HepG2 (cell line): ENCODE results near the gene GPR42. TPM values are rescaled to one million over a fixed set of nuclear protein-coding genes. Genes with fewer than 3 reads are reported as not detected.

Experiments
- ATRX ChIP-seq: sonication (generic); formaldehyde crosslinking; IDR thresholded peaks from 2 replicates; pipeline ENCODE4 v1.4.0; 2020; ENCODE audit warnings: missing genetic modification reagents, borderline replicate concordance
- DNMT1 ChIP-seq: sonication (generic); formaldehyde crosslinking; IDR thresholded peaks from 2 replicates; pipeline ENCODE4 v1.5.1; 2020; ENCODE audit warnings: mild to moderate bottlenecking, missing genetic modification reagents
- FLYWCH1 ChIP-seq: sonication (generic); formaldehyde crosslinking; IDR thresholded peaks from 2 replicates; pipeline ENCODE4 v1.8.1; 2023; ENCODE audit warnings: mild to moderate bottlenecking, missing genetic modification reagents
- HES4 ChIP-seq: sonication (generic); formaldehyde crosslinking; IDR thresholded peaks from 2 replicates; pipeline ENCODE4 v1.9.0; 2021; ENCODE audit warnings: mild to moderate bottlenecking, missing genetic modification reagents, borderline replicate concordance
- HNRNPL ChIP-seq: fragments of 200-400 bp; formaldehyde crosslinking; IDR thresholded peaks from 2 replicates; pipeline ENCODE4 v1.6.1; 2017; ENCODE audit warnings: mild to moderate bottlenecking, low read depth, low read length
- KAT2B ChIP-seq: fragments of 150-350 bp; IDR thresholded peaks from 2 replicates; pipeline ENCODE4 v1.6.1; 2014; ENCODE audit warnings: low read depth, low read length, borderline replicate concordance
- MTA3 ChIP-seq: sonication (generic); formaldehyde crosslinking; IDR thresholded peaks from 2 replicates; pipeline ENCODE4 v1.4.0; 2020; ENCODE audit warnings: missing genetic modification reagents
- MZF1 ChIP-seq: sonication (generic); formaldehyde crosslinking; IDR thresholded peaks from 2 replicates; pipeline ENCODE4 v1.8.1; 2023; ENCODE audit warnings: mild to moderate bottlenecking, missing genetic modification reagents, borderline replicate concordance
- PHF20 ChIP-seq: sonication (generic); formaldehyde crosslinking; IDR thresholded peaks from 2 replicates; pipeline ENCODE4 v1.5.0; 2020; ENCODE audit warnings: mild to moderate bottlenecking, missing genetic modification reagents
- STAT5B ChIP-seq: sonication (generic); formaldehyde crosslinking; IDR thresholded peaks from 2 replicates; pipeline ENCODE4 v1.4.0; 2020; ENCODE audit warnings: missing genetic modification reagents
- TARDBP ChIP-seq: sonication (generic); formaldehyde crosslinking; IDR thresholded peaks from 2 replicates; pipeline ENCODE4 v1.8.0; 2022; ENCODE audit warnings: mild to moderate bottlenecking, missing genetic modification reagents
- ZEB1 ChIP-seq: IDR thresholded peaks from 2 replicates; pipeline ENCODE4 v1.6.1; 2012; ENCODE audit warnings: mild to moderate bottlenecking, low read depth, inconsistent platforms; ENCODE audit not compliant: insufficient replicate concordance
- ZFP1 ChIP-seq: IDR thresholded peaks from 2 replicates; pipeline ENCODE4 v1.6.1; 2016
- ZFP90 ChIP-seq: sonication (generic); formaldehyde crosslinking; IDR thresholded peaks from 2 replicates; pipeline ENCODE4 v1.8.0; 2022; ENCODE audit warnings: missing genetic modification reagents, mild to moderate bottlenecking, inconsistent platforms, borderline replicate concordance
- ZMYM4 ChIP-seq: sonication (generic); formaldehyde crosslinking; IDR thresholded peaks from 2 replicates; pipeline ENCODE4 v1.8.1; 2023; ENCODE audit warnings: mild to moderate bottlenecking, missing genetic modification reagents
- ZNF891 ChIP-seq: sonication (generic); formaldehyde crosslinking; IDR thresholded peaks from 2 replicates; pipeline ENCODE4 v1.5.0; 2020; ENCODE audit warnings: mild to moderate bottlenecking, missing genetic modification reagents
- polyA plus RNA-seq, 8 experiments: library from polyadenylated mRNA; depleted of rRNA in 3 of 8; stranded (reverse) in 7 of 8; unstranded in 1 of 8; fragments of >200 nt; fragmentation: Illumina TruSeq in 4 of 8; extraction: Trizol in 4 of 8; gene quantifications; 2 replicates each; pipeline versions ENCODE4 v1.2.1 to v1.2.3, GENCODE V29; 2011 to 2016; ENCODE audit warnings: low read depth in 4 of 8, missing spikeins in 1 of 8, mixed read lengths in 1 of 8; ENCODE audit not compliant: insufficient read depth in 1 of 8
- total RNA-seq, 5 experiments: library from RNA; depleted of rRNA; stranded (reverse); fragments of >200 nt; fragmentation: Illumina TruSeq; extraction: Trizol; gene quantifications; 2 replicates each; pipeline ENCODE4 v1.2.3, GENCODE V29; 2016; ENCODE audit warnings: low read depth in 1 of 5
- TF ChIP-seq, protein P1 (sequence below): sonication (generic); formaldehyde crosslinking; IDR thresholded peaks from 2 replicates; pipeline ENCODE4 v1.5.1; 2020; ENCODE audit warnings: missing genetic modification reagents, mild to moderate bottlenecking, borderline replicate concordance
- TF ChIP-seq, protein P2 (sequence below): sonication (generic); formaldehyde crosslinking; IDR thresholded peaks from 2 replicates; pipeline ENCODE4 v1.5.0; 2020; ENCODE audit warnings: missing genetic modification reagents
- TF ChIP-seq, protein P3 (sequence below): IDR thresholded peaks from 2 replicates; pipeline ENCODE4 v1.6.1; 2018; ENCODE audit warnings: missing genetic modification reagents, mild to moderate bottlenecking, missing compliant biosample characterization
- TF ChIP-seq, protein P4 (sequence below): sonication (generic); formaldehyde crosslinking; IDR thresholded peaks from 2 replicates; pipeline ENCODE4 v1.4.0; 2020; ENCODE audit warnings: missing genetic modification reagents
- TF ChIP-seq, protein P5 (sequence below): sonication (generic); formaldehyde crosslinking; conservative IDR thresholded peaks from 2 replicates; pipeline ENCODE4 v1.4.0; 2020; ENCODE audit warnings: missing genetic modification reagents
- TF ChIP-seq, protein P6 (sequence below): sonication (generic); formaldehyde crosslinking; IDR thresholded peaks from 2 replicates; pipeline ENCODE4 v1.8.0; 2022; ENCODE audit warnings: mild to moderate bottlenecking, missing genetic modification reagents, moderate library complexity

The GPR42 gene
- total and polyA plus RNA-seq, 2 of the 13 experiments (the other 11 are each of a cell fraction or from before 2014, with no cell fraction given): not detected

DNA sequence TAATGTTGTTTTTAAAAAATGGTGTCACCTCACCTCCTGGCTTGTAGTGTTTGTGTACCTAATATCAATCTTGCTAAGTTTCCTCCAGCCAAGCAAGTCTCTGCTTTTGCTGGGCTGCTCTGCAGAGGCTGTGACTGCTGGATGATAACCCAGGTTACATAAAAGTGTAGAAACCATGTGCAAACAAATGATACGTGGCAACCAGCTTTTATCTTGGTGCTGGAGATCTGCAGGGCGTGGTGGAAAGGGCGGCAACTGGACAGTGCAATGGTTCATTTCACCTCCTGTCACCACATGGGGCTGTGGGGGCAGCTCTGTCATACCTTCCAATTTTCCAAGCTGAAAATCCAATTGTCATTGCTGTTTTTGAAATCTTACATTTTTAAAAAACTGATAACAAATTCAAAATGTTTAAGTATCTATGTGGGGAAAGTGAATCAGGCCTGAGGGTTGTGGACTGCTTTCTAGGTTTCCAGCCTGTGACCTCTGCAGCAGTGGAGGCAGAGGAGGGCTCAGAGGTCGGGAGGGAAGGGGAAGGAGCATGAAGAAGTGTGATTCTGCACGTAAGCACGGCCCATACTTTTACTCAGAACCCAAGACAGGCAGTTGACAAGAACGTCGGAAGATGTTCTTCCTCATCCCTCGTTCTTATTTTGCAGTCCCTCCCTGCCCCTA lies 9.7 kb downstream of the GPR42 start (continued):
- no peak for TF ChIP-seq STAT5B (CRISPR knock-in tag)
- TF ChIP-seq, protein P1, sequence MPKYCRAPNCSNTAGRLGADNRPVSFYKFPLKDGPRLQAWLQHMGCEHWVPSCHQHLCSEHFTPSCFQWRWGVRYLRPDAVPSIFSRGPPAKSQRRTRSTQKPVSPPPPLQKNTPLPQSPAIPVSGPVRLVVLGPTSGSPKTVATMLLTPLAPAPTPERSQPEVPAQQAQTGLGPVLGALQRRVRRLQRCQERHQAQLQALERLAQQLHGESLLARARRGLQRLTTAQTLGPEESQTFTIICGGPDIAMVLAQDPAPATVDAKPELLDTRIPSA (CRISPR knock-in tag): no peak
- TF ChIP-seq KAT2B: no peak
- TF ChIP-seq, protein P2, sequence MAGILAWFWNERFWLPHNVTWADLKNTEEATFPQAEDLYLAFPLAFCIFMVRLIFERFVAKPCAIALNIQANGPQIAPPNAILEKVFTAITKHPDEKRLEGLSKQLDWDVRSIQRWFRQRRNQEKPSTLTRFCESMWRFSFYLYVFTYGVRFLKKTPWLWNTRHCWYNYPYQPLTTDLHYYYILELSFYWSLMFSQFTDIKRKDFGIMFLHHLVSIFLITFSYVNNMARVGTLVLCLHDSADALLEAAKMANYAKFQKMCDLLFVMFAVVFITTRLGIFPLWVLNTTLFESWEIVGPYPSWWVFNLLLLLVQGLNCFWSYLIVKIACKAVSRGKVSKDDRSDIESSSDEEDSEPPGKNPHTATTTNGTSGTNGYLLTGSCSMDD: no peak
- no peak for TF ChIP-seq FLYWCH1
- TF ChIP-seq ATRX (CRISPR knock-in tag): no peak
- TF ChIP-seq, protein P3, sequence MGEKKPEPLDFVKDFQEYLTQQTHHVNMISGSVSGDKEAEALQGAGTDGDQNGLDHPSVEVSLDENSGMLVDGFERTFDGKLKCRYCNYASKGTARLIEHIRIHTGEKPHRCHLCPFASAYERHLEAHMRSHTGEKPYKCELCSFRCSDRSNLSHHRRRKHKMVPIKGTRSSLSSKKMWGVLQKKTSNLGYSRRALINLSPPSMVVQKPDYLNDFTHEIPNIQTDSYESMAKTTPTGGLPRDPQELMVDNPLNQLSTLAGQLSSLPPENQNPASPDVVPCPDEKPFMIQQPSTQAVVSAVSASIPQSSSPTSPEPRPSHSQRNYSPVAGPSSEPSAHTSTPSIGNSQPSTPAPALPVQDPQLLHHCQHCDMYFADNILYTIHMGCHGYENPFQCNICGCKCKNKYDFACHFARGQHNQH (CRISPR knock-in tag): peak; percentile 85
- TF ChIP-seq MZF1 (CRISPR knock-in tag): no peak
- no peak for TF ChIP-seq ZEB1
- TF ChIP-seq MTA3 (CRISPR knock-in tag): no peak
- TF ChIP-seq ZFP90 (CRISPR knock-in tag): no peak
- TF ChIP-seq PHF20 (CRISPR knock-in tag): no peak
- TF ChIP-seq HNRNPL: no peak
- no peak for TF ChIP-seq ZFP1 (CRISPR knock-in tag)
- TF ChIP-seq, protein P4, sequence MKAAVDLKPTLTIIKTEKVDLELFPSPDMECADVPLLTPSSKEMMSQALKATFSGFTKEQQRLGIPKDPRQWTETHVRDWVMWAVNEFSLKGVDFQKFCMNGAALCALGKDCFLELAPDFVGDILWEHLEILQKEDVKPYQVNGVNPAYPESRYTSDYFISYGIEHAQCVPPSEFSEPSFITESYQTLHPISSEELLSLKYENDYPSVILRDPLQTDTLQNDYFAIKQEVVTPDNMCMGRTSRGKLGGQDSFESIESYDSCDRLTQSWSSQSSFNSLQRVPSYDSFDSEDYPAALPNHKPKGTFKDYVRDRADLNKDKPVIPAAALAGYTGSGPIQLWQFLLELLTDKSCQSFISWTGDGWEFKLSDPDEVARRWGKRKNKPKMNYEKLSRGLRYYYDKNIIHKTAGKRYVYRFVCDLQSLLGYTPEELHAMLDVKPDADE (CRISPR knock-in tag): no peak
- TF ChIP-seq, protein P5, sequence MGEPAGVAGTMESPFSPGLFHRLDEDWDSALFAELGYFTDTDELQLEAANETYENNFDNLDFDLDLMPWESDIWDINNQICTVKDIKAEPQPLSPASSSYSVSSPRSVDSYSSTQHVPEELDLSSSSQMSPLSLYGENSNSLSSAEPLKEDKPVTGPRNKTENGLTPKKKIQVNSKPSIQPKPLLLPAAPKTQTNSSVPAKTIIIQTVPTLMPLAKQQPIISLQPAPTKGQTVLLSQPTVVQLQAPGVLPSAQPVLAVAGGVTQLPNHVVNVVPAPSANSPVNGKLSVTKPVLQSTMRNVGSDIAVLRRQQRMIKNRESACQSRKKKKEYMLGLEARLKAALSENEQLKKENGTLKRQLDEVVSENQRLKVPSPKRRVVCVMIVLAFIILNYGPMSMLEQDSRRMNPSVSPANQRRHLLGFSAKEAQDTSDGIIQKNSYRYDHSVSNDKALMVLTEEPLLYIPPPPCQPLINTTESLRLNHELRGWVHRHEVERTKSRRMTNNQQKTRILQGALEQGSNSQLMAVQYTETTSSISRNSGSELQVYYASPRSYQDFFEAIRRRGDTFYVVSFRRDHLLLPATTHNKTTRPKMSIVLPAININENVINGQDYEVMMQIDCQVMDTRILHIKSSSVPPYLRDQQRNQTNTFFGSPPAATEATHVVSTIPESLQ (CRISPR knock-in tag): no peak
- no peak for TF ChIP-seq HES4 (CRISPR knock-in tag)
- TF ChIP-seq TARDBP (CRISPR knock-in tag): peak; percentile 38; the same call in 1 of the 2 replicates
- TF ChIP-seq ZMYM4: peak; percentile 24; the same call in 1 of the 2 replicates
- no peak for TF ChIP-seq ZNF891 (CRISPR knock-in tag)
- TF ChIP-seq, protein P6, sequence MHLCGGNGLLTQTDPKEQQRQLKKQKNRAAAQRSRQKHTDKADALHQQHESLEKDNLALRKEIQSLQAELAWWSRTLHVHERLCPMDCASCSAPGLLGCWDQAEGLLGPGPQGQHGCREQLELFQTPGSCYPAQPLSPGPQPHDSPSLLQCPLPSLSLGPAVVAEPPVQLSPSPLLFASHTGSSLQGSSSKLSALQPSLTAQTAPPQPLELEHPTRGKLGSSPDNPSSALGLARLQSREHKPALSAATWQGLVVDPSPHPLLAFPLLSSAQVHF (CRISPR knock-in tag): no peak; the same call in 1 of the 2 replicates
- no peak for TF ChIP-seq DNMT1
